GM19324 (cell line): ENCODE results near the gene CDK11A.
"Not testable (repeated sequence)": the region's sequence is repeated elsewhere in the genome, so short reads cannot be mapped to it uniquely, and the experiment has no call there.

Experiments
- ATAC-seq: cut with Tn5 transposase; IDR thresholded peaks from one replicate; pipeline ENCODE4 v1.9.1; 2021; ENCODE audit warnings: mild to moderate bottlenecking, moderate library complexity; ENCODE audit not compliant: unreplicated experiment, low FRiP score

Gene CDK11A

DNA sequence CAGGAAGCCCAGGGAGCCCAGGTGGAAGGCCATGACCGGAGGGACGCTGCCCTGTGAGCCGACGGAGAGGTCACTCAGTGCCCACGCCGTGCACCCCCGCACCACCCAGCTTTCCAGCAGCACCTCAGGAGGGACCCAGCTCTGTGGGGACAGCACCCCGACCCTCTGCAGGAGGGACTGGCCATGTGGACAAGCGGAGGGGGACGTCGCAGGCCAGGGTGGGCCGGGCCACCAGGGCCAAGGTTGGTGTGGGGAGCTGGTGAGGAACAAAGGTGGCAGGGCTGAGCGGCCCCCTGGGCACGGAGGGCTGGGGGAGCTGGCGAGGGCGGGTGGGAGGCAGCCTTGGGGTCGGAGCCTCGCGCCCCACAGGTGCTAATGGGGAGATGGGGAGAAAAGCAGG is 31.3 kb upstream of the CDK11A start:
- no peak for ATAC-seq

DNA sequence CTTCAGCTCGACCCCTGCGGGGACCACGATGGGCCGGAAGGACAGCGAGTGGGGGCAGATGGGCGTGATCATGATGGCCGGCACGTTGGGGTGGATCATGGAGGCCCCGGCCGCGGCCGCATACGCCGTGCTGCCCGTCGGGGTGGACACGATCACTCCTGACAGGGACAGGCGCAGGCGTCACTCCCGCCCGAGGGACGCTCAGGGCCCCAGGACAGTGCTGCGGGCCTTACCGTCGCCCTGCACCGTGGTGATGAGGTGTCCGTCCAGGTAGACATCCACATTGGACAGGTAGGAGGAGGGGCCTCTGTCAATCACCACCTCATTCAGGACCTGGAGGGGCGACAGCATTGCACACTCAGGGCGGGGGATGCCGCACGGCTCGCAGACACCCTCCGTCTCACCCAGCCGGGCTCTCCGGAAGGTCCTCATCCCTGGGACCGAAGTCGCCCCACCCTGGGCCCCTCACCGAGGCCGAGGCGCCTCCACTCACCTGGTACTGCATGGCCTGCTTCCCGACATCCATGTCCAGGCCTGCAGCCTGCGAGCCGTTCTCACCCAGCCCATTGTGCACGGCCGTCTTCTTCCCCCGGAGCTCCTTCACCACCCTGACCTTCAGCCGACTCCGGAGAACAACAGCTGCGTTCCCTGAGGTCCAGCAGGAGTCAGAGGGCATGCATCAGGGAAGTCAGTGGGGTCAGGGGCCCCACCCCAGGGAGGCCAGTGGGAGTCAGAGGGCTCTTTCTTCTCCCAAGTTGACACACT is 30.1 kb upstream of the CDK11A start:
- no peak for ATAC-seq

DNA sequence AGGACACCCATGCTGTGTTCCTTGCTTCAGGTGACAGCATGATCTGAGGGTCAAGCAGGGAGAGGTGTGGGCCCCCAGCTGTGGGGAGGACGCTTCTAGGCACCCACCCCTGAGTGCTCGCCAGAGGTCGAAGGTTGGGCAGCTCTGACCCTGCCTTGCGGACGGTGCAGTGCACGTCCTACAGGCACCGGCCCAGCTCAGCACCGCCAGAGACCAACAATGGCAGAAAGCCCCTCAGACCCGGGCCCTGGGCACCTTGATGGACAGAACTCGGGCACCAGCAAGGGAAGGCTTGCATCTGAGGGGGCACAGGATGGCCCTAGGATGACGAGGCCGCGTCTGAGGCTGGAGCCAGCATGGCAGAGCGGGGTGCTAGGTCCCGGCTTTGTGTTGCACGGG is 29.4 kb upstream of the CDK11A start:
- no peak for ATAC-seq

DNA sequence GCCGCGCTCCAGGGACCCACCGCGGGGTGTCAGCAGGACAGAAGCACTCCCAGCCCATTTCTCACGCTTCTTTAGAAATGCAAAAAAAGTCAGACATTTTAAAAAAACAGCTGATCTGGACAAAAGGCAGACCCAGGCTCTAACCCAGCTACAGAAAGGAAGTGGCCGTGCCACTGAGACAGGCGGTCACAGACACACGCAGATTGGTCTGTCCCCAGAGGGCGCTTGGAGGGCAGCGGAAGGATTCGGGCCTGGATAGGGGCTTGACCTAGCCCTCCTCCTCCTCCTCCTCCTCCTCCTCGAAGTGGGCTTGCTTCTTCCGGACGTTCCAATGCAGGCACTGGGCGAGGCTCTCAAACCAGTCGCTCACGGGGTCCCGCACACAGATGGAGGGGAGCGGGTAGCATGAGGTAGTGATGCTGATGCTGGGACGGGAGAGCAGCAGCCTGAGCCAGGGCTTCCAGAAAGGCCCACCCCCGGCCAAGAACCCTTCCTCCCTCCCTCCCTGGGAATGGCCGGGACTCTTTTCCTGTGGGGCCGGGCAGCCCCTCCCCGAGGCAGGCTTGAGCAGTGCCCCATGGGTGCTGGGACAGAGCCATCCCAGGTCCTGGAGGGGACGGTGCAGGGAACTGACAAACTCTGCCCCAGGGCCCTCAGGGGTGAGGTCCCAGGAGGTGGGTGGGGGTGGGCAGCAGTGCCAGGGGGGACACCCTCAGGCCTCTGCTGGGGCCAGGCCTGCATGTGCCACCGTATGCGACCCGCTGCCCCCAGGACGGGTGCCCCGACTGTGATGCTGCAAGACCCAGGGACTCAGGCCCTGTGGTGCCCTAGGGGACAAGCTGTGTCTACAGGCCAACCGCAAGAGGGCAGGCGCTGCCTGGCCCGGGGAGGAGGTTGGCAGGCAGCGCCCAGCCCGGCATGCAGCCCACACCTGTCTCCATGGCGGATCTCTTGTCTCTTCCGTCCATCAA is 28.8 kb upstream of the CDK11A start:
- no peak for ATAC-seq

DNA sequence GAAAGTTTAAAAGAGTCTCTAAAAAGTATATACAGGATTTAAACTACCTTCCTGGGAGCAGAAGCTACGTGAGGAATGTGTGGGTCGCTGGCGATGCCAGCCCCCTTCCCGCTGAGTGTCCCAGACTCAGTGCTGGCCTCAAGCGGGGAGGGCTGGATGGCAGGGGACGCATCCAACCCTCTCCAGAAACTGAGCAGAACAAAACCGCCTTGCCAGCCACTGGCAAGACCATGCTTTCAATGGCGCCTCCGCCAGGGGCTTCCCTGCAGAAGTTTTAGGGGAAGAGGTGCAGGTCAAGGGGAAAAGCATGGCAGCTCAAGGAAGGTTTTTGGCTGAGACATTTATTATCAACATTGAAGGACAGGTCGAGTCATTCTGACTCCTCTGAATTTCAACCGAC is 28.0 kb upstream of the CDK11A start:
- ATAC-seq, result no peak

DNA sequence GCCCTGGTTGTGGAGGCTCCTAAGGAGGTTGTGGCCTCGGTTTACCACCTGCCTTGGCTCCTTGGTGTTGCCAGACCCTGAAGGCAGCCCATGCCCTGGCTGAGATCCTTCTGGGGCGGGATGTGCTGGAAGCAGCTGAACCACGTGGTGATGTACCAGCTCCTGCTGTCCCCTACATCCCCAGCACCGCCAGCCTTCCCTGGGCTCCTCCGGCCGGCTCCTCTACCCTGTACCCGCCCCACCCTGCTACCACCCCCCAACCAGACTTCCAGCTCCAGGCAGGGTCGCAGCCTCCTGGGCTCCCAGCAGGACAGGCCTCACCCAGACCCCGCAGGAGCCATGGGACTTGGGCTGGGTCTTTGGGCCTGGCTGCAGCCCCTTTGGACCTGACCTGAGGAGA is 25.8 kb upstream of the CDK11A start:
- not testable (repeated sequence) for ATAC-seq

DNA sequence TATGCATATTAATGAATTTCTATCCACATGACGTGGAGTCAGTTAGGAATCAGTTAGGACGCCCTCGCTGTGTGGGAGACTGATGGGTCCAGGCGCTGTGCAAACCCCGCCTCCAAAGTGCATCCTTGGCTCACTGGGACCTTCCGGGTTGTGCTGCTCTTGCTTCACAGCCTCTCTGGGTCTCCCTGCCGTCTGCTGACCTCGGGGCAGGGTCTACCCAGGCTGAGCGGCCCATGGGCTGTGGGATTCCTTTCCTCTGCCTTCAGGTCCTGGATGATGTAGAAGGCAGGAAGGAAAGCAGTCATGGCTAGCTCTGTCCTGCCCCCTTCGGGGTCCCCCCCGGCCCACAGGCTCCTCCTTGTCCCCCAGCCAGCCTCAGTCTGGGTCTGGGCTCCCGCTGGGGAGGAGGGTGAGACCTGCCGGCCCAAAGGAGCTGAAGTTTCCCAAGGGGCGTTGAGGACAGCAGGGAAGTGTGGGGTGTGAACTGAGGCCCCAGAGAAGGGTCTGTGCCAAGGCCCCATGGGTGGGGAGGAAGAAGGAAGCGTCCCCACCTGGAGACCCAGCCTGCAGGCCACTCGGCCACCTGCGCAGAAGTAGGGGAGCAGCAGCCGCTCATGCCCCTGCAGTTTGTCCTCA is 24.6 kb upstream of the CDK11A start:
- no peak for ATAC-seq

DNA sequence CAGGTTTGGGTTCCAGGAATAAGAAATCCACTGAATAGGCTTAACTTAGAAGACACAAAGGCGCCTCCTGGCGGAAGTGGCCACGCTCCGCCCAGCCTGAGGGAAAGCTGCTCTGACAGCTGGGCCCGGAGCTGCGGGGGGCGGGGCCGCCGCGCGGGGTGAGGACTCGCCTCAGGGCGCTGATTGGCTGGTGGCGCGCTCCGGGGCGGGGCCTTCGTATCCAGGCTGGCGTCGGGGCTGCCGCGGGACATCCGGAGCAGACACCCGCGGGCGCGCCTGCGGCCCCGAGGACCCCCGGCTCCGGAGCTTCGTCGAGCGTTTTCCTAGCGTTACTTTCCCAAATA is 22.4 kb upstream of the CDK11A start:
- peak; percentile 82 for ATAC-seq

DNA sequence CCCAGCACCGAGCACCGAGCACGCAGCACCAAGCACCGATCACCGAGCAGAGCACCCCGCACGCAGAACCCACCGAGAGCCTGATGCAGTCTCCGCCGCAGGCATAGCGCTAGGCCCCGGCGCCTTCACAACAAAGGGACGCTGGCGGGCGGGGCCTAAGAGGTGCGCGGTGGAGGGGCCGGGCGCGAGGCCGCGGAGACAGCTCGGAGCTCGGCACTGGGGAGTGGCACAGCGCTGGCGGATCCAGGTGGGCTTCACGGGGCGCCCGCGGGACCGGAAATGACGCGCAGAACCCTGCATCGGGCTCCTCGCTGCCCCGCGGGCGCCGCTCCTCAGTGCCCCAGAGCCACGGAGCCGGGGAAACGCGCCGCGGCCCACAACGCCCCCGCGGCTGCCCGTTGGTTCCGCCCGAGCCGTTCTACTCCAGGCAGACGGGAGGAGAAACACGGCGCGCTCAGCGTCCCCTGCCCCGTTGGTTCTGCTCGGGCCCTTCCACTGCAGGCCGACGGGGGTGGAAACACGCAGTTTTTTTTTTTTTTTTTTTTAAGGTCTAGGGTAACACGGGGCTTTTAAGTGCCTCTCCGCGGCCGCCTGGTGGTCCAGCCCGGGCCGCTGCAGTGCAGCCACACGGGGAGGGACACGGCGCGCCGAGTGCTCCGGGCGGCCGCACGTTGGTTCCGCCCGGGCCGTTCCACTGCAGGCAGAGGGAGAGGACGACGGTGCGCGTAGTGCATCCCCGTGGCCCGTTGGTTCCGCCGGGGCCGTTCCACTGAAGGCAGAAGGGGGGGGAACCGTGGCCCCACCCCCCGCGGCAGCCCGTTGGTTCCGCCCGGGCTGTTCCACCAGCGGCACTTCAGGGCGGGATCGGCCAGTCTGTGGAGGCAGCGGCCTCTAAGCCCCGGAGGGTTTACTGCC is 21.8 kb upstream of the CDK11A start:
- ATAC-seq, result peak; percentile 76

DNA sequence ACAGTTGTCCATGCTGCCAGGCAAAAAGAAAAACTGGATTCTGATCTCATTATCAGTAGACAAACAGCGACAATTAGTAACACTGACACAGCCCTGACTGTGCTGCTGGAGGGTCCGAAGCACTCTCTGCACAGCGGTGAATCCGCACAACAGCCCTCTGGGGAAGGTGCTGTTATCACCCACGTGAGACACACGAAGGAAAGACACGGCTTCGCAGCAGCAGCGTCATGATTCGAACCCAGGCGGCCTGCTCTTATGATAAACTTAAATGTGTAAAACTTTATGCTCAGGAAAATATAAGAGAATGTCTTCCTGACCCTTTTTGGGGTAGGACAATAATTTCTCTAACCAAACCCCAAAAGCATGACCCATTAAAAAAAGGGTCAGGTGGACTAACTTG is 18.4 kb upstream of the CDK11A start:
- ATAC-seq, result not testable (repeated sequence)

DNA sequence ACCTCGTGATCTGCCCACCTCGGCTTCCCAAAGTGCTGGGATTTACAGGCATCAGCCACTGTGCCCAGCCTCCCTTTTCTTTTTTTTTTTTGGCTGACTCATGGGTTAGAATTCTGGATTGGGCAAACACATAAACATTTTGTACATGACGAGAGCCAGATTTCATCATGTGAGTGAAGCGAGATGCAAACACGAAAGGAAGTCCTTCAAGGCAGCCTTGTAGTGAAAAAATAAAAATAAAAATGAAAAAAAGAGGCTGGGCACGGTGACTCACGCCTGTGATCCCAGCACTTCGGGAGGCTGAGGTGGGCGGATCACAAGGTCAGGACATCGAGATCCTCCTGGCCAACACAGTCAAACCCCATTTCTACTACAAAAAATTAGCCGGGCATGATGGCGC is 16.9 kb upstream of the CDK11A start:
- not testable (repeated sequence) for ATAC-seq

DNA sequence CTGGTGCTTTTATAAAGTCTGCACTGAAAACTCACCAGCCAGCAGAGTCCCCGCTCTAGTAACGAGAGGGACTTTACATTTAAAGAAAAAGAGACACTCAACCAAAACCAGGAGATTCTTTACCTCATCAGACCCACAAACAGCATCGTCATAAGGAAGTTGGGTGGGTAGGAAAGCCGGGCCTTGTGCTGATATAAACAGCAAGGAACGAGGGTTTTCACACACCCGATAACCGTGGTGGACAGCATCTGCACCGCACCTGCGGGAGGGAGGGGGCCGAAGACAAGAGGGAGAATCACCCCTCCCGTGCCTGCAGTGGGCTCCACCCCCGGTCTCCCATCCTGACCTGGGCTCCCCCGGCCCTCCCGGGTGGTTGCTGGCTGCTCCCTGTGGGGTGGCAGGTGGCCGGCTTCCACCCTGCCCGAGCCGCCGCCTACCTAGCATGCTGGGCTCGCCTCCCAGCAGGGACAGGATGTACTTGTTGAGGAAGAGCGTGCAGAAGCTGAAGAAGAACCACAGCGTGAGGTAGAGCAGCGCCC is 14.7 kb upstream of the CDK11A start:
- not testable (repeated sequence) for ATAC-seq

DNA sequence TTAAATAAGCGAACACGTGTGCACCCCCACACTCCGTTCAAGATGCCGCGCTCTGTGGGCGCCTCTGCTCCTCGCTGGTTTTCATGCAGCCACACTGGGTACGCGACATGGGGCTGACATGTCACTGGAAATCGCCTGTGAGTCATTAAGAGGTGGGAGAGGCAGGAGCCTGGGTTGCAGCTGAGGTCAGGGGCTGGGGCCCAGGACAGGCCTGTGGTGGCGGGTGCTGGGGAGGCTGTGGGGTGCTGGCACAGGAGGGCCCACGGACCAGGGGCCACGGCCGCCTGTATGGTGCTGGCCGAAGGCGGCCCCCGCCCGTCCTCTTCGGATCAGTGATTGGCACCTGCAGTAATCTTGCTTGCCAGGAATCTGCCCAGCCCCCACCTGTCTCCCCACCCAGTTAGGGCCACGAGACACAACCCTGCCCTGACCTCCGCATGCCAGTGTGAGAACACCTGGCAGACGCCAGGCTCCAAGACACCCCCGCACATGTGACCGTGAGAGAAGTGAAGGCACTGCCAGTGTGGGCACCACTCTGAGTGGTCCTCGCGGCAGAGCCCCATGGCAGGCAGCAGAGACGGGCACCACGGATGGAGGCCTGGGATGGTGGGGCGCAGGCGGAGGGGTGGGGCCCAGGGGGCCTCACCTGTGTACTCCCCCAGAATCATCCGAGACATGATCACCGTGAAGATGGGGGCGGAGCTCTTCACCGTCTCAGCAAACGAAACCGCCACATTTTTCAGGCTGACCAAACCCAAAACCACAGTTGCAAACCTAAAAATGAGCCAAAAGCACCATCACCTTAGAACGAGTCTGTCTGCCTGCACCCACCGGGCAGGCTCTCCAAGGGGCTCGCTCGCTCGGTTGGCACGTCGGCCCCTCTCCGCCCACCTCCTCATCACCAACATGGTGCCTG is 13.8 kb upstream of the CDK11A start:
- ATAC-seq, result not testable (repeated sequence)

DNA sequence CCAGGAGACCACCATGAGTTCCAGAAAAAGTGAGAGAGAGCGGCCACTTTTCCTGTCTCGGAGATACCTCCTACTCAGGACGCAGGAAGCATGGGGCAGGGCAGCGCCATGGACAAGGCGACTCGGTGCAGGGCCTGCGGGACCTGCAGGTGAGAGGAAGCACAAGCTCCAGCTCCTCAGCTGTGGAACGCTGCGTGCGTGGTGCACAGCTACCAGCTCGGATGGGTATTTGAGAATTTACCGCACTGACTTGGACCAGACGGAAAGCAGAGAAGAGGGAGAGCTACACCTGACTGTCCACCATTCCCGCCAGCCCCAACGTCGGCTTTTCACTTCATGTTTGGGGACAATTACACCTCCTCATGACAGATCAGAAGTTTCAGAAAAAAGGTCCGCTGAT is 8.2 kb upstream of the CDK11A start:
- no peak for ATAC-seq

DNA sequence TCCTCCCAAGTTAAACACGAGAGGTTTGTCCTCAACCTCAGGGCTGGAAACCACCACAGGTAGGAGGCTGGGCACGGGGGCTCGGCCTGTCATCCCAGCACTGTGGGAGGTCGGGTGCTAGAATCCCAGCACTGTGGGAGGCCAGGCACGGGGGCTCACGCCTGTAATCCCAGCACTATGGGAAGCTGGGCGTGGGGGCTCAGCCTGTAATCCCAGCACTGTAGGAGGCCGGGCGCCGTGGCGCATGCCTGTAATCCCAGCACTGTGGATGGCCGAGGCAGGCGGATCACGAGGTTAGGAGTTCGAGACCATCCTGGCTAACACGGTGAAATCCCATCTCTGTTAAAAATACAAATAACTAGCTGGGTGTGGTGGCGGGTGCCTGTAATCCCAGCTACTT is 6.7 kb upstream of the CDK11A start:
- ATAC-seq, result no peak

DNA sequence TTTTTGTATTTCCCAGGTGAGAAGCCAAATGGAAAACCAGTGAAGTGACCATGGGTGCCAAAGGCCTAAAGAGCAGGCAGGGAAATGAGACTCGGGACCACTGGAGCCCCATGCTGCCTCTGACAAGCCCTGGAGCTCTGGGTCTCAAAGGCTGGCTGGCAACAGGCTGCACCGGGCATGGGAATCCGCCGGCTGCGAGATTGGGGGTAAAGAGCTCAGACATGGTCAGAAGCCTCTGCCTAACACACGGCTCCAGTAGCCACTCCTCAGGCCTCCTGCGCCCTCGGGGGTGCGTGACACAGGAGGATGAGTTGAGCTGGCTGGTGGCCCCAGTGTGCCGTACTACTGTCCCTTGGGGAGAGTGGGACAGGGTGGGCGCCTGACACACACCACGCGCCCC is 6.1 kb upstream of the CDK11A start:
- ATAC-seq, result not testable (repeated sequence)

DNA sequence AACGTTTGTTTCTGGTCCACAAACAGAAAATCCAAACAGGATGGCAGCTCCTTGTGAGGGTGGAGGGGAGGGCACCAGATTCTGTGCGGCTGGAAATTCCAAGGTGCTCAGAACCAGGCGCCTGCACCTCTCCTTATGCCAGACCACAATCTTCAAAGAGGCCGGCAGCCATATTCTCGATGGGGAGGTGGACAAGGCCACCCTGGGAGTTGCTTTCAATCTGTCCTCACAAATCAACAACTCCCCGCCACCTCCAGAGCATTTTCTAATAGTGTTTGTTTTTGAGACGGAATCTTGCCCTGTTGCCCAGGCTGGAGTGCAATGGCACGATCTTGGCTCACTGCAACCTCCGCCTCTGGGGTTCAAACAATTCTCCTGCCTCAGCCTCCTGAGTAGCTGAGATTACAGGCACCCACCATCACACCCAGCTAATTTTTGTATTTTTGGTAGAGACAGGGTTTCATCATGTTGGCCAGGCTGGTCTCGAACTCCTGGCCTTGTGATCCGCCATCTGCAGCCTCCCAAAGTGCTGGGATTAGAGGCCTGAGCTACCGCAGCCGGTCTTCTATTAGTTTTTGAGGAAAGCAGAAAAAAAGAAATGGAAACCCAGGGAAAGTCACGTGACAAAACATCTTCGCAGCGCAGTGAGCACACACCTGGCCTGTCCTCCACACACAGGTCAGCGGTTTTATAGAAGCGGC is 5.1 kb upstream of the CDK11A start:
- not testable (repeated sequence) for ATAC-seq

DNA sequence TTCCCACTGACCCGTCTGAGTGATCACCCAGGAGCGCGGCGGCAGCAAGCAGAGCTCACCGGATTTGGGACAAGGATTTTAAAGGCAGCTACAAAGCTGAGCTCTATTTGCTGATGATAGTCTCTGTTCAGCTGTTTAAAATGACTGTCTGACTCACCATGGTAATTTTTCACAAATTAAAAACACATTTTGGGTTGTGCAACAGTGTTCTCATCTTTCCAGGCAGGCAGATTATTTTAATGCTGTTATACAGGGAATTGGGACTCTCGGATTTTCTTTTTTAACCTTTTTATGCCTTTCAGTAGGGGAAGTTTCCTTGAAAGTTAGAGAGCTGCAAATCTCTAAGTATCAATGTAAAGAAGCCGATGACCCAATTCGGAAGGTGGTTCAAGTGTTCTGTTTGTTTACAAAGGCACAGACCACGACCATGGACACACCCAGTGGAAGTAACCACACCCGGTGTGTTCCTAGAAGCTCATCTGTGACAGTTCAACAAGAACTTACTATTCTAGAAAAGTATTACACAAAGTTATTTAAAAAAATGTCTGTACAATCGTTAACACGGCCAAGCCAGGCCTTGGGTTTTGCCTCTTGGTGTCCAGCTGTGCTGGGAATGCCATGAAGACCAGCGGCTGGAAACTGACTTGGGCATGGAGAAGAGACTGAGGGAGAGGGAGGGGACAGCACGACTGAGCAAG is 4.3 kb upstream of the CDK11A start:
- ATAC-seq, result not testable (repeated sequence)
